SK-N-SH (cell line): ENCODE results near the gene OR2AE1. TPM values are rescaled to one million over a fixed set of nuclear protein-coding genes. Genes with fewer than 3 reads are reported as not detected.

Experiments
- CTCF ChIA-PET: fragments of 300-600, 350-600 bp; formaldehyde crosslinking; extraction: SDS; loops from one replicate; lab custom pipeline; 2021; lab: Yijun Ruan, JAX
- POLR2A ChIA-PET: fragments of 350-600 bp; sonication (Branson Sonifier 250); formaldehyde crosslinking; extraction: SDS; loops from one replicate; lab custom pipeline; 2020; ENCODE audit warnings: antibody characterized with exemption, inconsistent platforms; lab: Yijun Ruan, JAX
- DNase-seq: peaks from one replicate; pipeline ENCODE4 v3.0.0; 2012
- H2AFZ ChIP-seq: fragments of 200-600 bp; sonication (generic); 2 replicates; pipeline ENCODE4 v1.8.1; 2016; ENCODE audit warnings: antibody characterized with exemption, mild to moderate bottlenecking, low read depth
- H3F3A ChIP-seq: fragments of 200-600 bp; sonication (generic); replicated peaks from 2 replicates; pipeline ENCODE3; 2016; ENCODE audit warnings: antibody characterized with exemption, mild to moderate bottlenecking; ENCODE audit not compliant: insufficient read depth
- H3K27ac ChIP-seq, 2 experiments: fragments of 200-500 bp in 1 of 2; fragments of 200-600 bp in 1 of 2; sonication (Bioruptor generic) in 1 of 2; sonication (generic), shearing (Covaris generic) in 1 of 2; 2 replicates each; pipeline versions ENCODE4 v1.5.1 to v1.6.1; 2014 to 2016; ENCODE audit warnings: low read depth in 2 of 2, inconsistent platforms in 1 of 2, low read length in 1 of 2, mild to moderate bottlenecking in 1 of 2, mixed read lengths in 1 of 2
- H3K27me3 ChIP-seq: fragments of 200-600 bp; sonication (generic), shearing (Covaris generic); 2 replicates; pipeline ENCODE4 v1.6.1; 2016; ENCODE audit warnings: mixed run types; ENCODE audit not compliant: insufficient read depth
- H3K36me3 ChIP-seq, 2 experiments: fragments of 200-500 bp in 1 of 2; fragments of 200-600 bp in 1 of 2; sonication (Bioruptor generic) in 1 of 2; sonication (generic) in 1 of 2; replicated peaks in 1 of 2; 2 replicates each; pipeline versions ENCODE3 to v1.5.1; 2014 to 2016; ENCODE audit warnings: low read length in 1 of 2, mild to moderate bottlenecking in 1 of 2; ENCODE audit not compliant: insufficient read depth in 2 of 2, control insufficient read depth in 1 of 2
- H3K4me1 ChIP-seq, 2 experiments: fragments of 200-500 bp in 1 of 2; fragments of 200-600 bp in 1 of 2; sonication (Bioruptor generic) in 1 of 2; sonication (generic), shearing (Covaris generic) in 1 of 2; 2 replicates each; pipeline versions ENCODE4 v1.5.1 to v1.6.1; 2014 to 2016; ENCODE audit warnings: low read depth in 1 of 2, low read length in 1 of 2, mixed run types in 1 of 2; ENCODE audit not compliant: insufficient read depth in 2 of 2, control insufficient read depth in 1 of 2
- H3K4me2 ChIP-seq: fragments of 200-600 bp; sonication (generic), shearing (Covaris generic); 2 replicates; pipeline ENCODE4 v1.6.1; 2017; ENCODE audit warnings: mixed run types
- H3K4me3 ChIP-seq, 2 experiments: fragments of 200-500 bp in 1 of 2; fragments of 200-600 bp in 1 of 2; sonication (Bioruptor generic) in 1 of 2; sonication (generic), shearing (Covaris generic) in 1 of 2; 2 replicates each; pipeline versions ENCODE4 v1.5.1 to v1.8.1; 2014 to 2016; ENCODE audit warnings: low read depth in 2 of 2, inconsistent platforms in 1 of 2, low read length in 1 of 2, mild to moderate bottlenecking in 1 of 2, mixed read lengths in 1 of 2, moderate library complexity in 1 of 2
- H3K79me2 ChIP-seq: fragments of 200-600 bp; sonication (generic); 2 replicates; pipeline ENCODE4 v1.8.1; 2017; ENCODE audit warnings: mild to moderate bottlenecking; ENCODE audit not compliant: insufficient read depth
- H3K9ac ChIP-seq: fragments of 200-600 bp; sonication (generic); 2 replicates; pipeline ENCODE4 v1.6.1; 2017; ENCODE audit warnings: mixed run types
- H3K9me2 ChIP-seq: fragments of 200-600 bp; sonication (generic); 2 replicates; pipeline ENCODE4 v1.6.1; 2017; ENCODE audit warnings: mixed run types
- H3K9me3 ChIP-seq: fragments of 200-600 bp; sonication (generic); 2 replicates; pipeline ENCODE4 v1.6.1; 2017; ENCODE audit warnings: mixed run types, mild to moderate bottlenecking, moderate library complexity
- H4K20me1 ChIP-seq: fragments of 200-600 bp; sonication (generic); 2 replicates; pipeline ENCODE4 v1.6.1; 2017; ENCODE audit warnings: mild to moderate bottlenecking, mixed run types; ENCODE audit not compliant: insufficient read depth
- EP300 ChIP-seq, 2 experiments: IDR thresholded peaks; 2 replicates each; pipeline versions ENCODE4 v1.4.0 to v1.6.1; 2012; ENCODE audit warnings: borderline replicate concordance in 1 of 2, low read depth in 1 of 2, low read length in 1 of 2
- FOXM1 ChIP-seq: IDR thresholded peaks from 2 replicates; pipeline ENCODE4 v1.4.0; 2012; ENCODE audit warnings: low read depth, mild to moderate bottlenecking
- GATA2 ChIP-seq: sonication (generic); formaldehyde crosslinking; IDR thresholded peaks from 2 replicates; pipeline ENCODE4 v1.5.0; 2020; ENCODE audit warnings: mild to moderate bottlenecking, missing genetic modification reagents
- MEF2A ChIP-seq: IDR thresholded peaks from 2 replicates; pipeline ENCODE4 v1.4.0; 2012; ENCODE audit warnings: low read depth, borderline replicate concordance
- MXI1 ChIP-seq: IDR thresholded peaks from 2 replicates; pipeline ENCODE4 v1.6.1; 2012; ENCODE audit warnings: mild to moderate bottlenecking, low read depth, low read length, improper control_type of control experiment
- NFIC ChIP-seq: IDR thresholded peaks from 2 replicates; pipeline ENCODE4 v1.4.0; 2012; ENCODE audit warnings: borderline replicate concordance
- NRF1 ChIP-seq: IDR thresholded peaks from 2 replicates; pipeline ENCODE4 v1.6.1; 2012; ENCODE audit warnings: low read depth, mild to moderate bottlenecking, low read length
- POLR2AphosphoS5 ChIP-seq: IDR thresholded peaks from 2 replicates; pipeline ENCODE4 v1.6.1; 2012; ENCODE audit warnings: low read depth, low read length
- RFX5 ChIP-seq: IDR thresholded peaks from 2 replicates; pipeline ENCODE4 v1.6.1; 2012; ENCODE audit warnings: mild to moderate bottlenecking, improper control_type of control experiment, low read length
- RXRA ChIP-seq: IDR thresholded peaks from 2 replicates; pipeline ENCODE4 v1.4.0; 2012; ENCODE audit warnings: low read depth, mild to moderate bottlenecking, borderline replicate concordance
- SMC3 ChIP-seq: IDR thresholded peaks from 2 replicates; pipeline ENCODE4 v1.6.1; 2012; ENCODE audit warnings: low read depth, low read length, improper control_type of control experiment
- YY1 ChIP-seq: IDR thresholded peaks from 2 replicates; pipeline ENCODE4 v1.4.0; 2012; ENCODE audit warnings: low read depth, mild to moderate bottlenecking
- WGBS: methylation state at CpG from one replicate; pipeline ENCODE4 v1.1.6; 2017; ENCODE audit warnings: low lambda C conversion rate; 5-methylcytosine and 5-hydroxymethylcytosine counted together
- polyA plus RNA-seq, 3 experiments: library from polyadenylated mRNA; depleted of rRNA; stranded (reverse); fragments of >200 nt; gene quantifications; 2 replicates each; pipeline ENCODE4 v1.2.3, GENCODE V29; 2012
- TF ChIP-seq, protein P1 (sequence below): IDR thresholded peaks from 2 replicates; pipeline ENCODE4 v1.4.0; 2012; ENCODE audit warnings: low read depth, borderline replicate concordance
- TF ChIP-seq, protein P2 (sequence below): IDR thresholded peaks from 2 replicates; pipeline ENCODE4 v1.6.1; 2012; ENCODE audit warnings: mild to moderate bottlenecking, low read depth, low read length, moderate library complexity
- TF ChIP-seq, protein P3 (sequence below): IDR thresholded peaks from 2 replicates; pipeline ENCODE4 v1.4.0; 2012; ENCODE audit warnings: low read depth
- TF ChIP-seq, protein P4 (sequence below): fragments of 200-600 bp; sonication (generic); IDR thresholded peaks from 2 replicates; pipeline ENCODE4 v1.6.1; 2017; ENCODE audit warnings: antibody characterized with exemption, mild to moderate bottlenecking, moderate library complexity

Gene OR2AE1
- polyA plus RNA-seq, 1 of the 3 experiments (the other 2 are of a cell fraction), result not detected

DNA sequence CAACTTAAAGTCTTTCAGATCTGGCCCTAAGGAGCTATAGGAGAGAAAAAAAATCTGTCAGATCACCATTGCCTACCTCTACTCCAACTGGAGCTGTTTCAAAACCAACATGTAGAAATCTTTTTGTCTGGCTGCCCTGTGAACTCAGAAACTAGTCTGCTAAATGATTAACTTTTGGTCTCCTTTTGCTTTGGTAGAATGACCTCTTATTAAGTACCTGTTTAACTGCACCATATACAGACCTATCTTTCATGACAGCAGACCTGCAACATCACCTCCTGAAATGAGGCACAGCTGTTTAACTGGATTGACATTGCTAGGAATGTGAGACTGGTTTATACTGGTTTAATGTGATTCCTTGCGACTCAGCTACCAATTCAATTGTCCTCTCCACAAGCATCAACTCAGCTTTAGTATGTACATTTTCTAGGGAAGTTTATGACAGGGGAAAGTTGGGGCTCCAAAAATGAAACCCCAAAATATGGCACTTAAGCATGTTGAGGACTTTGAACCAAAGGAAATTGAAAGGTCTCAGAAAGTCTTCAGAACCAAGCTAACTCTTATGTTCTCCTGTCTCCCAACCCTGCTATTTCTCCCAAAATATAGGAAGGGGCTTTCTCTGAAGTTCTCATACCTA, 47.2 kb downstream of the OR2AE1 start:
- Histone ChIP-seq H3K36me3 (no peaks in the 10 kb centered on the region), H3K27ac (no peak overlapping the region), H3K79me2 (no peaks in the 10 kb centered on the region), H3K9me2 (no peaks in the 10 kb centered on the region), H3K4me3 (no peak overlapping the region), H3K9ac (no peak overlapping the region), H3K9me3 (no peaks in the 10 kb centered on the region), H3K4me1 (no peaks in the 10 kb centered on the region), H4K20me1 (no peaks in the 10 kb centered on the region), H3K4me2 (no peak overlapping the region), H3K27me3 (peaks cover 34% of the 10 kb centered on the region), H2AFZ (no peak overlapping the region), H3F3A (no peaks in the 10 kb centered on the region)
- ChIA-PET CTCF (interaction anchor here (1.2 kb wide), 1 partner anchor 12 kb away, joined by 3 read pairs; no protein-coding TSS in a partner anchor), POLR2A (no interaction called here)
- TF ChIP-seq SMC3 (no peak), EP300 (IDR thresholded peaks at IDR 0.05; ENCODE audit: borderline replicate concordance in 1 of 2, low read depth in 1 of 2, low read length in 1 of 2) (no peak), RFX5 (no peak), RXRA (no peak), MXI1 (no peak), GATA2 (CRISPR knock-in tag) (no peak), FOXM1 (no peak), MEF2A (no peak), POLR2AphosphoS5 (no peak), YY1 (no peak), NFIC (no peak), NRF1 (no peak)
- TF ChIP-seq, protein P1, sequence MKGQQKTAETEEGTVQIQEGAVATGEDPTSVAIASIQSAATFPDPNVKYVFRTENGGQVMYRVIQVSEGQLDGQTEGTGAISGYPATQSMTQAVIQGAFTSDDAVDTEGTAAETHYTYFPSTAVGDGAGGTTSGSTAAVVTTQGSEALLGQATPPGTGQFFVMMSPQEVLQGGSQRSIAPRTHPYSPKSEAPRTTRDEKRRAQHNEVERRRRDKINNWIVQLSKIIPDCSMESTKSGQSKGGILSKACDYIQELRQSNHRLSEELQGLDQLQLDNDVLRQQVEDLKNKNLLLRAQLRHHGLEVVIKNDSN, result no peak
- TF ChIP-seq, protein P2, sequence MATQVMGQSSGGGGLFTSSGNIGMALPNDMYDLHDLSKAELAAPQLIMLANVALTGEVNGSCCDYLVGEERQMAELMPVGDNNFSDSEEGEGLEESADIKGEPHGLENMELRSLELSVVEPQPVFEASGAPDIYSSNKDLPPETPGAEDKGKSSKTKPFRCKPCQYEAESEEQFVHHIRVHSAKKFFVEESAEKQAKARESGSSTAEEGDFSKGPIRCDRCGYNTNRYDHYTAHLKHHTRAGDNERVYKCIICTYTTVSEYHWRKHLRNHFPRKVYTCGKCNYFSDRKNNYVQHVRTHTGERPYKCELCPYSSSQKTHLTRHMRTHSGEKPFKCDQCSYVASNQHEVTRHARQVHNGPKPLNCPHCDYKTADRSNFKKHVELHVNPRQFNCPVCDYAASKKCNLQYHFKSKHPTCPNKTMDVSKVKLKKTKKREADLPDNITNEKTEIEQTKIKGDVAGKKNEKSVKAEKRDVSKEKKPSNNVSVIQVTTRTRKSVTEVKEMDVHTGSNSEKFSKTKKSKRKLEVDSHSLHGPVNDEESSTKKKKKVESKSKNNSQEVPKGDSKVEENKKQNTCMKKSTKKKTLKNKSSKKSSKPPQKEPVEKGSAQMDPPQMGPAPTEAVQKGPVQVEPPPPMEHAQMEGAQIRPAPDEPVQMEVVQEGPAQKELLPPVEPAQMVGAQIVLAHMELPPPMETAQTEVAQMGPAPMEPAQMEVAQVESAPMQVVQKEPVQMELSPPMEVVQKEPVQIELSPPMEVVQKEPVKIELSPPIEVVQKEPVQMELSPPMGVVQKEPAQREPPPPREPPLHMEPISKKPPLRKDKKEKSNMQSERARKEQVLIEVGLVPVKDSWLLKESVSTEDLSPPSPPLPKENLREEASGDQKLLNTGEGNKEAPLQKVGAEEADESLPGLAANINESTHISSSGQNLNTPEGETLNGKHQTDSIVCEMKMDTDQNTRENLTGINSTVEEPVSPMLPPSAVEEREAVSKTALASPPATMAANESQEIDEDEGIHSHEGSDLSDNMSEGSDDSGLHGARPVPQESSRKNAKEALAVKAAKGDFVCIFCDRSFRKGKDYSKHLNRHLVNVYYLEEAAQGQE, result no peak
- TF ChIP-seq, protein P3, sequence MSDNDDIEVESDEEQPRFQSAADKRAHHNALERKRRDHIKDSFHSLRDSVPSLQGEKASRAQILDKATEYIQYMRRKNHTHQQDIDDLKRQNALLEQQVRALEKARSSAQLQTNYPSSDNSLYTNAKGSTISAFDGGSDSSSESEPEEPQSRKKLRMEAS, result no peak
- TF ChIP-seq, protein P4, sequence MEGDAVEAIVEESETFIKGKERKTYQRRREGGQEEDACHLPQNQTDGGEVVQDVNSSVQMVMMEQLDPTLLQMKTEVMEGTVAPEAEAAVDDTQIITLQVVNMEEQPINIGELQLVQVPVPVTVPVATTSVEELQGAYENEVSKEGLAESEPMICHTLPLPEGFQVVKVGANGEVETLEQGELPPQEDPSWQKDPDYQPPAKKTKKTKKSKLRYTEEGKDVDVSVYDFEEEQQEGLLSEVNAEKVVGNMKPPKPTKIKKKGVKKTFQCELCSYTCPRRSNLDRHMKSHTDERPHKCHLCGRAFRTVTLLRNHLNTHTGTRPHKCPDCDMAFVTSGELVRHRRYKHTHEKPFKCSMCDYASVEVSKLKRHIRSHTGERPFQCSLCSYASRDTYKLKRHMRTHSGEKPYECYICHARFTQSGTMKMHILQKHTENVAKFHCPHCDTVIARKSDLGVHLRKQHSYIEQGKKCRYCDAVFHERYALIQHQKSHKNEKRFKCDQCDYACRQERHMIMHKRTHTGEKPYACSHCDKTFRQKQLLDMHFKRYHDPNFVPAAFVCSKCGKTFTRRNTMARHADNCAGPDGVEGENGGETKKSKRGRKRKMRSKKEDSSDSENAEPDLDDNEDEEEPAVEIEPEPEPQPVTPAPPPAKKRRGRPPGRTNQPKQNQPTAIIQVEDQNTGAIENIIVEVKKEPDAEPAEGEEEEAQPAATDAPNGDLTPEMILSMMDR, result no peak
- DNase-seq, result no peak
- 37% methylated on average over 1 of the region's 1 CpG for WGBS
